SH-SY5Y (cell line): Measurements from ENCODE around the gene PPP1R9B.

Experiments
- GATA2 ChIP-seq: IDR thresholded peaks from 2 replicates; pipeline ENCODE4 v1.6.1; 2011; ENCODE audit warnings: mild to moderate bottlenecking, low read depth, low read length
- GATA3 ChIP-seq: IDR thresholded peaks from 2 replicates; pipeline ENCODE4 v1.6.1; 2011; ENCODE audit warnings: low read depth, mild to moderate bottlenecking, low read length, moderate library complexity

DNA sequence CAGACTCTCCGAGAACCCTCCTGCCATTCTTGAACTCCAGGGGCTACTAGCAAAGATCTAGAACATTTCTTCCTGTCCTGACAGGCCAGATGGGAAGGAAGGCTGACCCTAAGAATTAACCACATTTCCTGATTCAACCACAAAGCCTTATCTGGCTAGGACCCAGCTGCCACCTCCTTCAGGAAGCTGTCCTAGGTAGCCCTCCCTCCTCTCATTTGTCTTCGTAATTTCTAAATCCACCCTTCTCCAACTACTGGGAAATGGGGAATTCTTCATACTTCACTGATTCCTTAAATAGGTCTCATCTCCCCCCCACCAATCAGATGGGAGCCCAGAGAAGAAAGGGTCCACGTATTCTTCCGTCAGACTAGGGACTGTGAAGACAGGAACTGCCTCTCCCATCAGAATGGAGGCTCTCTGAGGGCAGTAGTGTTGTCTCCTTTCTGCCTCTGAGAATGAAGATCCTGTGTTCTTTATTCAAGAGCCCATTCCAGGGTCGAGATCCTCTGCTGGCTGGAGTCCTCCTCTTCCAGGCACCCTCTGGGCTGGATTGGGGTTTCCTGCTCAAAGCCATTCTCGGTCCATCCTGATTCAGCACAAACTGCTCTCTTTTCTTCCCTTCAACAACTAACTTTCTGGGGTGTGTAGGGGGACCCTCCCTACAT, 22.6 kb downstream of the PPP1R9B start:
- TF ChIP-seq GATA3, result no peak
- no peak for TF ChIP-seq GATA2
